GM19372 (cell line): ENCODE data around the gene PDSS2.
"Not testable (repeated sequence)": the region's sequence is repeated elsewhere in the genome, so short reads cannot be mapped to it uniquely, and the experiment has no call there.

Source experiments
- ATAC-seq: cut with Tn5 transposase; IDR thresholded peaks from one replicate; pipeline ENCODE4 v1.9.1; 2021; ENCODE audit warnings: mild to moderate bottlenecking, low read depth, moderate library complexity; ENCODE audit not compliant: unreplicated experiment

PDSS2 gene

GRCh38 chr6:107329063-107329860 lies 130.1 kb downstream of the PDSS2 start:
- no peak for ATAC-seq

- ATAC-seq, result no peak
Measured at GRCh38 chr6:107328081-107328480, 131.3 kb downstream of the PDSS2 start.

- ATAC-seq, result no peak
Measured at GRCh38 chr6:107323133-107323785, 136.1 kb downstream of the PDSS2 start.

GRCh38 chr6:107321793-107322192 lies 137.6 kb downstream of the PDSS2 start:
- ATAC-seq, result no peak

- no peak for ATAC-seq
Measured at GRCh38 chr6:107319906-107320530, 139.3 kb downstream of the PDSS2 start.

GRCh38 chr6:107318100-107318736 lies 141.1 kb downstream of the PDSS2 start:
- peak; percentile 70 for ATAC-seq

- ATAC-seq, result no peak
Measured at GRCh38 chr6:107315114-107315513, 144.2 kb downstream of the PDSS2 start.

- ATAC-seq, result no peak
Measured at GRCh38 chr6:107314531-107314939, 144.8 kb downstream of the PDSS2 start.

GRCh38 chr6:107313776-107314175 lies 145.6 kb downstream of the PDSS2 start:
- no peak for ATAC-seq

GRCh38 chr6:107310362-107310761 lies 149.0 kb downstream of the PDSS2 start:
- ATAC-seq, result no peak

GRCh38 chr6:107308677-107309076 lies 150.7 kb downstream of the PDSS2 start:
- ATAC-seq, result no peak

GRCh38 chr6:107305994-107306393 lies 153.4 kb downstream of the PDSS2 start:
- ATAC-seq, result not testable (repeated sequence)

GRCh38 chr6:107305391-107305790 lies 154.0 kb downstream of the PDSS2 start:
- ATAC-seq, result no peak

- no peak for ATAC-seq
Measured at GRCh38 chr6:107304421-107305025, 154.8 kb downstream of the PDSS2 start.

- no peak for ATAC-seq
Measured at GRCh38 chr6:107293350-107293749, 166.0 kb downstream of the PDSS2 start.

GRCh38 chr6:107292715-107293271 lies 166.6 kb downstream of the PDSS2 start:
- ATAC-seq, result no peak

- no peak for ATAC-seq
Measured at GRCh38 chr6:107290491-107290890, 168.9 kb downstream of the PDSS2 start.

GRCh38 chr6:107289258-107289657 lies 170.1 kb downstream of the PDSS2 start:
- ATAC-seq, result not testable (repeated sequence)

GRCh38 chr6:107285683-107286082 lies 173.7 kb downstream of the PDSS2 start:
- ATAC-seq, result not testable (repeated sequence)

GRCh38 chr6:107284805-107285204 lies 174.6 kb downstream of the PDSS2 start:
- no peak for ATAC-seq
